GM21737 (cell line): ENCODE results near the gene ERGIC1.
"Not testable (repeated sequence)": the region's sequence is repeated elsewhere in the genome, so short reads cannot be mapped to it uniquely, and the experiment has no call there.

Source experiments
- ATAC-seq: cut with Tn5 transposase; IDR thresholded peaks from one replicate; pipeline ENCODE4 v1.9.1; 2021; ENCODE audit warnings: mild to moderate bottlenecking, moderate library complexity; ENCODE audit not compliant: unreplicated experiment

The ERGIC1 gene

GRCh38 chr5:172862165-172862801, 28.2 kb downstream of the ERGIC1 start:
- no peak for ATAC-seq

GRCh38 chr5:172864171-172864570, 30.1 kb downstream of the ERGIC1 start:
- not testable (repeated sequence) for ATAC-seq

- no peak for ATAC-seq
Observed at GRCh38 chr5:172864747-172865146, 30.7 kb downstream of the ERGIC1 start.

GRCh38 chr5:172866378-172866777, 32.3 kb downstream of the ERGIC1 start:
- no peak for ATAC-seq

- no peak for ATAC-seq
Observed at GRCh38 chr5:172866802-172867748, 33.0 kb downstream of the ERGIC1 start.

- no peak for ATAC-seq
Observed at GRCh38 chr5:172867761-172868435, 33.8 kb downstream of the ERGIC1 start.

GRCh38 chr5:172868436-172868923, 34.4 kb downstream of the ERGIC1 start:
- no peak for ATAC-seq

GRCh38 chr5:172868924-172869591, 35.0 kb downstream of the ERGIC1 start:
- ATAC-seq = no peak

GRCh38 chr5:172869691-172870090, 35.6 kb downstream of the ERGIC1 start:
- no peak for ATAC-seq

- no peak for ATAC-seq
Observed at GRCh38 chr5:172870291-172870714, 36.3 kb downstream of the ERGIC1 start.

- ATAC-seq = no peak
Observed at GRCh38 chr5:172870715-172871461, 36.8 kb downstream of the ERGIC1 start.

GRCh38 chr5:172871536-172871935, 37.5 kb downstream of the ERGIC1 start:
- ATAC-seq = no peak

- ATAC-seq = no peak
Observed at GRCh38 chr5:172871982-172872381, 37.9 kb downstream of the ERGIC1 start.

- ATAC-seq = no peak
Observed at GRCh38 chr5:172872997-172873491, 39.0 kb downstream of the ERGIC1 start.

- ATAC-seq = no peak
Observed at GRCh38 chr5:172873513-172873912, 39.5 kb downstream of the ERGIC1 start.

- no peak for ATAC-seq
Observed at GRCh38 chr5:172874647-172875504, 40.8 kb downstream of the ERGIC1 start.

- no peak for ATAC-seq
Observed at GRCh38 chr5:172875505-172876279, 41.6 kb downstream of the ERGIC1 start.

GRCh38 chr5:172876578-172876977, 42.5 kb downstream of the ERGIC1 start:
- ATAC-seq = no peak
